ENCODE results near the gene ANO1. TPM values are rescaled to one million over a fixed set of nuclear protein-coding genes. Genes with fewer than 3 reads are reported as not detected.

Gene ANO1
- total RNA-seq, 1 experiment from 2014 or later = 41.7 TPM

DNA sequence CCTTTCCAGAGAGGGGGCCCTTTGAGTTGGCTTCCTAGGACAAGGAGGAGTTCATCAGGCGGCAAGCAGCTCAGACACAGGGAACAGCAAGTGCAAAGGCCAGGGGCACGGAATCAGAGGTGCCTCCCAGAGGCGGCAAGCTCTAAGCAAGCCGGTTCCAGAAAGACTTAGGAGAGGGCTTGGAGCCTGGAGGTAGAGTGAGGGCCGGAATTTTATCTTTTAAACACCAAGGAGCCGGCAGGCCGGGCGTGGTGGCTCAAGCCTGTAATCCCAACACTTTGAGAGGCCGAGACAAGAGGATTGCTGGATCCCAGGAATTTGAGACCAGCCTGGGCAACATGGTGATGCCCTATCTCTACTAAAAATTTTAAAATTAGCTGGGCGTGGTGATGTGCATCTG is 151.6 kb downstream of the ANO1 start:
- intact Hi-C loops (cut with micrococcal nuclease) = no loop called here
- ChIA-PET CTCF (no interaction called here), POLR2A (no interaction called here), RAD21 (ENCODE audit: low non-redundant PET in 1 of 2, low total read pairs in 2 of 2, uncharacterized antibody in 2 of 2, unreplicated experiment in 2 of 2) (no interaction called here)
- H3K27ac ChIP-seq (ENCODE audit: low read depth, low read length) = no peak overlapping the region
- H3K4me2 ChIP-seq (ENCODE audit: low read length) = no peak overlapping the region
- no peaks in the 10 kb centered on the region; the same call in 1 of the 2 replicates for H3K27me3 ChIP-seq (ENCODE audit: insufficient read depth, low read length)
- H3K4me3 ChIP-seq (replicated peaks in 1 of 2; ENCODE audit: low read depth in 1 of 2, low read length in 2 of 2) = no peak overlapping the region
- no peaks in the 10 kb centered on the region for H3K36me3 ChIP-seq (ENCODE audit: control insufficient read depth in 1 of 2, insufficient read depth in 2 of 2, low read length in 2 of 2)
- no peaks in the 10 kb centered on the region for H4K20me1 ChIP-seq (ENCODE audit: insufficient read depth)
- ATAC-seq = no peak
- no peaks in the 10 kb centered on the region for H3K79me2 ChIP-seq (ENCODE audit: insufficient read depth, low read length)
- peaks cover 18 to 37% of the 10 kb centered on the region in 2 experiments for H3K4me1 ChIP-seq (ENCODE audit: control insufficient read depth in 1 of 2, insufficient read depth in 2 of 2, low read length in 2 of 2)
- no peaks in the 10 kb centered on the region for H3K9me2 ChIP-seq (ENCODE audit: insufficient read depth)
- TF ChIP-seq POLR2AphosphoS5 (IDR thresholded peaks at IDR 0.05; ENCODE audit: low read depth, low read length) (no peak), SP1 (IDR thresholded peaks at IDR 0.05; ENCODE audit: low read depth) (no peak), TCF7L2 (IDR thresholded peaks at IDR 0.05; ENCODE audit: borderline replicate concordance, extremely low read depth, insufficient read depth, insufficient read length) (no peak), SIN3A (IDR thresholded peaks at IDR 0.05; ENCODE audit: low read depth) (no peak), YY1 (IDR thresholded peaks at IDR 0.05; ENCODE audit: extremely low read depth, insufficient replicate concordance, low read depth, low read length) (no peak), ZFX (IDR thresholded peaks at IDR 0.05) (no peak), CBX3 (IDR thresholded peaks at IDR 0.05; ENCODE audit: low read depth) (no peak), JUND (IDR thresholded peaks at IDR 0.05) (no peak), RAD21 (IDR thresholded peaks at IDR 0.05; ENCODE audit: low read depth) (no peak), SRF (IDR thresholded peaks at IDR 0.05; ENCODE audit: low read depth) (no peak), ELF1 (IDR thresholded peaks at IDR 0.05; ENCODE audit: borderline replicate concordance, low read depth) (no peak), REST (IDR thresholded peaks at IDR 0.05; ENCODE audit: low read depth) (no peak)
- no peak overlapping the region for H2AFZ ChIP-seq (ENCODE audit: low read depth, low read length, poor library complexity, severe bottlenecking)
- no peaks in the 10 kb centered on the region for H3K9me3 ChIP-seq (ENCODE audit: control insufficient read depth in 1 of 2, insufficient read depth in 1 of 2, low read depth in 1 of 2, low read length in 2 of 2)
- DNase-seq (ENCODE audit: low read depth, low spot score) = no peak
- BruUV-seq (replicated peaks) = no TSS peak
- H3K9ac ChIP-seq (ENCODE audit: low read length) = no peak overlapping the region

Measured in HCT116 (cell line).